MCF 10A (cell line): ENCODE measurements around the gene ZSCAN21. TPM values are rescaled to one million over a fixed set of nuclear protein-coding genes. Genes with fewer than 3 reads are reported as not detected.
A peak's percentile ranks its signal among the peaks of the same experiment; 100 is the strongest.

Source experiments
- BruUV-seq: library from RNA; stranded (reverse); fragments of 400-500 nt; replicated peaks from 2 replicates; lab custom pipeline; 2021; lab: Mats Ljungman, UMichigan
- CTCF ChIA-PET: fragments of 300-600 bp; sonication (Branson Sonifier 250); formaldehyde crosslinking; extraction: SDS; loops from one replicate; lab custom pipeline; 2021; ENCODE audit warnings: antibody characterized with exemption, inconsistent platforms; lab: Yijun Ruan, JAX
- POLR2A ChIA-PET: fragments of 300-600, 350-650 bp; sonication (Branson Sonifier 250); formaldehyde crosslinking; extraction: SDS; loops from one replicate; lab custom pipeline; 2020; ENCODE audit warnings: antibody characterized with exemption, inconsistent platforms; lab: Yijun Ruan, JAX
- DNase-seq: peaks from one replicate; pipeline ENCODE4 v3.0.0-alpha.2; 2018; ENCODE audit not compliant: unreplicated experiment
- H3K27ac Mint-ChIP-seq: one replicate; pipeline ENCODE4 v1.8.0; 2022; ENCODE audit warnings: mild to moderate bottlenecking, low read depth, mixed read lengths; ENCODE audit not compliant: unreplicated experiment
- H3K27me3 Mint-ChIP-seq: one replicate; pipeline ENCODE4 v1.8.0; 2022; ENCODE audit warnings: mixed read lengths; ENCODE audit not compliant: insufficient read depth, unreplicated experiment
- H3K36me3 Mint-ChIP-seq: one replicate; pipeline ENCODE4 v1.8.0; 2022; ENCODE audit warnings: mild to moderate bottlenecking, moderate library complexity, mixed read lengths; ENCODE audit not compliant: insufficient read depth, unreplicated experiment
- H3K4me1 Mint-ChIP-seq: one replicate; pipeline ENCODE4 v1.8.0; 2022; ENCODE audit warnings: mixed read lengths; ENCODE audit not compliant: insufficient read depth, unreplicated experiment
- H3K4me3 Mint-ChIP-seq: one replicate; pipeline ENCODE4 v1.8.0; 2022; ENCODE audit warnings: mild to moderate bottlenecking, moderate library complexity, mixed read lengths; ENCODE audit not compliant: unreplicated experiment
- H3K9me3 Mint-ChIP-seq: one replicate; pipeline ENCODE4 v1.8.0; 2022; ENCODE audit warnings: mixed read lengths; ENCODE audit not compliant: unreplicated experiment
- CTCF ChIP-seq: fragments of 200-600 bp; IDR thresholded peaks from one replicate; pipeline ENCODE4 v1.8.0; 2022; ENCODE audit warnings: antibody characterized with exemption, mild to moderate bottlenecking; ENCODE audit not compliant: unreplicated experiment
- intact Hi-C: fragments of 100-400 bp; cut with micrococcal nuclease; formaldehyde crosslinking; loops from 2 replicates; pipeline ENCODE4 v1.14.1; 2022
- total RNA-seq: library from RNA; stranded (reverse); gene quantifications from 2 replicates; pipeline ENCODE4 v1.2.3, GENCODE V29; 2022

ZSCAN21 gene
- total RNA-seq, 1 experiment from 2014 or later, result 14.7 TPM

- Mint-ChIP-seq H3K4me3 (no peak overlapping the region), H3K9me3 (no peaks in the 10 kb centered on the region), H3K27me3 (no peaks in the 10 kb centered on the region), H3K36me3 (peaks cover 90% of the 10 kb centered on the region), H3K4me1 (peaks cover 21% of the 10 kb centered on the region), H3K27ac (no peak overlapping the region)
- BruUV-seq, result no TSS peak
- no peak for DNase-seq
- ChIA-PET CTCF (no interaction called here), POLR2A (no interaction called here)
- intact Hi-C loops, result no loop called here
- TF ChIP-seq CTCF, result no peak
Observed at GRCh38 chr7:100093054-100093453, 43.5 kb downstream of the ZSCAN21 start.

DNA sequence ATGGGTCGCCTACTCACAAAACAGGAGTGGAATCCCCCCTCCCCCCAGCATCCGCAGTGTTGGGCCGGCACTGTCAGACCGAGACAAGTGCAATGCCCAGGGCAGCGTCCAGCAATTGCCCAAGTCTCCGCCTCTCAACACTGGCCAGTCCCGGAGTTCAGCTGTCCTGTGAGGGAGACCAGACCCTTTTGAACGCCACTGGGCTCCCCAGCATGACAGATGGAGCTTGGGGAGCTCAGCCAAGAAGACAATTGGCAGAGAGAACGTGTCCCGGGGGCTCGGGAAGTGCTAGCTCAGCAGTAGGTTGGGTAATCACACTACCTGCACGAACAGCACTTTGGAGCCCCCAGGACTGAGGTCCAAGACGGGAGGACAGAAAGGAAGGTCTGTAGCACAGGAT lies 43.9 kb downstream of the ZSCAN21 start:
- no peak for DNase-seq
- intact Hi-C loops, result no loop called here
- H3K36me3 Mint-ChIP-seq, result peaks cover 94% of the 10 kb centered on the region
- no TSS peak for BruUV-seq
- H3K9me3 Mint-ChIP-seq, result no peaks in the 10 kb centered on the region
- ChIA-PET POLR2A (no interaction called here), CTCF (interaction anchor here (0.6 to 1.2 kb wide), 2 partner anchors 11 to 72 kb away, joined by 3 read pairs; no protein-coding TSS in a partner anchor)
- TF ChIP-seq CTCF, result no peak
- H3K27me3 Mint-ChIP-seq, result no peaks in the 10 kb centered on the region
- peak overlapping the region; percentile 11 for H3K27ac Mint-ChIP-seq
- H3K4me3 Mint-ChIP-seq, result no peak overlapping the region
- H3K4me1 Mint-ChIP-seq, result peaks cover 25% of the 10 kb centered on the region

GRCh38 chr7:100093925-100094486 lies 44.4 kb downstream of the ZSCAN21 start:
- Mint-ChIP-seq H3K4me1 (peaks cover 29% of the 10 kb centered on the region), H3K27ac (peak overlapping the region; percentile 11), H3K9me3 (no peaks in the 10 kb centered on the region), H3K4me3 (no peak overlapping the region), H3K36me3 (peaks cover 95% of the 10 kb centered on the region), H3K27me3 (no peaks in the 10 kb centered on the region)
- no peak for TF ChIP-seq CTCF
- ChIA-PET CTCF (interaction anchor here (0.6 to 1.2 kb wide), 2 partner anchors 12 to 71 kb away, joined by 3 read pairs; no protein-coding TSS in a partner anchor), POLR2A (no interaction called here)
- intact Hi-C loops, result no loop called here
- BruUV-seq, result no TSS peak
- DNase-seq, result no peak

DNA sequence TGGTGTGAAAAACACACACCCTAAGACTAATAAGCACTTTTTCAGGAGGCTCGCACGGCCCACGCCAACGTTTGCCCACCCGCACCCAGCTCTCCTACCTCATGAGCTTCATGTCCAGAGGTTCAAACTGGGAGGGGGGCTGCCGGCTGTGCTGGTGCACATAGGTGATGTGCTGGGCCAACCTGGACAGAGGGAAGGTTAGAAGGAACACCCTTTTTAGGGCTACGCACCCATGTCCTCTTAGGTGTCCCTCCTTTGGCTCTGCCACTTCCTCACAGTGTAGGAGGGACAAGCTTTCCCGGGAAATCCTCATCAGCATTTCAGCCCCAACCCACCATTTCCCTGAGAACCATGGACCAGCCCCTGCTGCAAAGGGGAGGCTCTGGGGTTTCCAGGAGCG lies 45.7 kb downstream of the ZSCAN21 start:
- Mint-ChIP-seq H3K27me3 (no peaks in the 10 kb centered on the region), H3K4me3 (no peak overlapping the region), H3K4me1 (peaks cover 30% of the 10 kb centered on the region), H3K9me3 (no peaks in the 10 kb centered on the region), H3K36me3 (peaks cover 96% of the 10 kb centered on the region), H3K27ac (peak overlapping the region; percentile 54)
- no peak for DNase-seq
- TF ChIP-seq CTCF, result no peak
- ChIA-PET CTCF (interaction anchor here (0.6 to 0.9 kb wide), 2 partner anchors 13 to 580 kb away, joined by 3 to 4 read pairs; no protein-coding TSS in a partner anchor), POLR2A (interaction anchor here (0.6 to 1.1 kb wide), 3 partner anchors 28 to 177 kb away, joined by 3 to 4 read pairs (median 3); no protein-coding TSS in a partner anchor)
- intact Hi-C loops, result no loop called here
- no TSS peak for BruUV-seq
